HEK293 (cell line): ENCODE results near the gene ARHGAP28.

Experiments used
- KLF17 ChIP-seq: fragments of 450-650 bp; formaldehyde crosslinking; IDR thresholded peaks from 2 replicates; pipeline ENCODE4 v1.5.1; 2016; ENCODE audit warnings: missing biosample characterization, missing genetic modification characterization
- SETDB1 ChIP-seq: IDR thresholded peaks from one replicate; pipeline ENCODE4 v1.6.1; 2017; ENCODE audit warnings: mild to moderate bottlenecking, low read length, moderate library complexity, mixed read lengths; ENCODE audit not compliant: insufficient read length
- YY1 ChIP-seq: fragments of 450-650 bp; formaldehyde crosslinking; IDR thresholded peaks from 2 replicates; pipeline ENCODE4 v1.5.1; 2018; ENCODE audit warnings: missing biosample characterization, missing genetic modification characterization
- ZNF16 ChIP-seq: fragments of 450-650 bp; formaldehyde crosslinking; IDR thresholded peaks from 2 replicates; pipeline ENCODE4 v1.5.1; 2016; ENCODE audit warnings: low read depth, missing biosample characterization, missing genetic modification characterization
- ZNF24 ChIP-seq: fragments of 450-650 bp; formaldehyde crosslinking; IDR thresholded peaks from 2 replicates; pipeline ENCODE4 v1.5.1; 2016; ENCODE audit warnings: missing biosample characterization, missing genetic modification characterization
- ZNF302 ChIP-seq: fragments of 450-650 bp; formaldehyde crosslinking; IDR thresholded peaks from 2 replicates; pipeline ENCODE4 v1.5.1; 2016; ENCODE audit warnings: missing biosample characterization, missing genetic modification characterization, low read depth
- ZNF473 ChIP-seq: fragments of 450-650 bp; formaldehyde crosslinking; IDR thresholded peaks from 2 replicates; pipeline ENCODE4 v1.5.1; 2017; ENCODE audit warnings: missing biosample characterization, missing genetic modification characterization
- ZNF837 ChIP-seq: fragments of 450-650 bp; formaldehyde crosslinking; IDR thresholded peaks from 2 replicates; pipeline ENCODE4 v1.5.1; 2016; ENCODE audit warnings: missing biosample characterization, missing genetic modification characterization
- TF ChIP-seq, protein P1 (sequence below): fragments of 450-650 bp; formaldehyde crosslinking; IDR thresholded peaks from 2 replicates; pipeline ENCODE4 v1.5.1; 2016; ENCODE audit warnings: missing biosample characterization, missing genetic modification characterization
- TF ChIP-seq, protein P2 (sequence below): fragments of 450-650 bp; formaldehyde crosslinking; IDR thresholded peaks from 2 replicates; pipeline ENCODE4 v1.5.1; 2016; ENCODE audit warnings: missing biosample characterization, missing genetic modification characterization

- TF ChIP-seq ZNF302 (no peak), ZNF16 (tag by site-specific recombination) (no peak), ZNF837 (tag by site-specific recombination) (no peak), ZNF473 (no peak), YY1 (no peak), ZNF24 (tag by site-specific recombination) (no peak), SETDB1 (no peak), KLF17 (no peak)
- TF ChIP-seq, protein P1, sequence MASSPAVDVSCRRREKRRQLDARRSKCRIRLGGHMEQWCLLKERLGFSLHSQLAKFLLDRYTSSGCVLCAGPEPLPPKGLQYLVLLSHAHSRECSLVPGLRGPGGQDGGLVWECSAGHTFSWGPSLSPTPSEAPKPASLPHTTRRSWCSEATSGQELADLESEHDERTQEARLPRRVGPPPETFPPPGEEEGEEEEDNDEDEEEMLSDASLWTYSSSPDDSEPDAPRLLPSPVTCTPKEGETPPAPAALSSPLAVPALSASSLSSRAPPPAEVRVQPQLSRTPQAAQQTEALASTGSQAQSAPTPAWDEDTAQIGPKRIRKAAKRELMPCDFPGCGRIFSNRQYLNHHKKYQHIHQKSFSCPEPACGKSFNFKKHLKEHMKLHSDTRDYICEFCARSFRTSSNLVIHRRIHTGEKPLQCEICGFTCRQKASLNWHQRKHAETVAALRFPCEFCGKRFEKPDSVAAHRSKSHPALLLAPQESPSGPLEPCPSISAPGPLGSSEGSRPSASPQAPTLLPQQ (tag by site-specific recombination), result no peak
- TF ChIP-seq, protein P2, sequence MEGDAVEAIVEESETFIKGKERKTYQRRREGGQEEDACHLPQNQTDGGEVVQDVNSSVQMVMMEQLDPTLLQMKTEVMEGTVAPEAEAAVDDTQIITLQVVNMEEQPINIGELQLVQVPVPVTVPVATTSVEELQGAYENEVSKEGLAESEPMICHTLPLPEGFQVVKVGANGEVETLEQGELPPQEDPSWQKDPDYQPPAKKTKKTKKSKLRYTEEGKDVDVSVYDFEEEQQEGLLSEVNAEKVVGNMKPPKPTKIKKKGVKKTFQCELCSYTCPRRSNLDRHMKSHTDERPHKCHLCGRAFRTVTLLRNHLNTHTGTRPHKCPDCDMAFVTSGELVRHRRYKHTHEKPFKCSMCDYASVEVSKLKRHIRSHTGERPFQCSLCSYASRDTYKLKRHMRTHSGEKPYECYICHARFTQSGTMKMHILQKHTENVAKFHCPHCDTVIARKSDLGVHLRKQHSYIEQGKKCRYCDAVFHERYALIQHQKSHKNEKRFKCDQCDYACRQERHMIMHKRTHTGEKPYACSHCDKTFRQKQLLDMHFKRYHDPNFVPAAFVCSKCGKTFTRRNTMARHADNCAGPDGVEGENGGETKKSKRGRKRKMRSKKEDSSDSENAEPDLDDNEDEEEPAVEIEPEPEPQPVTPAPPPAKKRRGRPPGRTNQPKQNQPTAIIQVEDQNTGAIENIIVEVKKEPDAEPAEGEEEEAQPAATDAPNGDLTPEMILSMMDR (tag by site-specific recombination), result no peak
Observed at GRCh38 chr18:6773777-6774176, 44.3 kb downstream of the ARHGAP28 start.
